Smooth muscle cell (in vitro differentiated cells): ENCODE results near the gene BST2. TPM values are rescaled to one million over a fixed set of nuclear protein-coding genes. Genes with fewer than 3 reads are reported as not detected.
"Not testable (repeated sequence)": the region's sequence is repeated elsewhere in the genome, so short reads cannot be mapped to it uniquely, and the experiment has no call there.

ENCODE experiments used
- DNase-seq: peaks from one replicate; lab custom pipeline; 2025; ENCODE audit not compliant: unreplicated experiment; lab: John Stamatoyannopoulos, UW
- H2AFZ ChIP-seq: fragments of 200-600 bp; sonication (generic); 2 replicates; pipeline ENCODE4 v1.6.0; 2016; ENCODE audit warnings: antibody characterized with exemption, low read depth, mild to moderate bottlenecking
- H3F3A ChIP-seq: fragments of 200-600 bp; sonication (generic); 2 replicates; pipeline ENCODE4 v1.6.0; 2017; ENCODE audit warnings: antibody characterized with exemption, low read depth
- H3K27ac ChIP-seq: fragments of 200-600 bp; sonication (generic); 2 replicates; pipeline ENCODE4 v1.5.1; 2016; ENCODE audit warnings: low read depth, mild to moderate bottlenecking
- H3K27me3 ChIP-seq: fragments of 200-600 bp; sonication (generic); 2 replicates; pipeline ENCODE4 v1.6.1; 2016; ENCODE audit warnings: low read depth, mild to moderate bottlenecking
- H3K36me3 ChIP-seq: fragments of 200-600 bp; sonication (generic); 2 replicates; pipeline ENCODE4 v1.5.1; 2016; ENCODE audit warnings: low read depth
- H3K4me1 ChIP-seq: fragments of 200-600 bp; sonication (generic); 2 replicates; pipeline ENCODE4 v1.5.1; 2016; ENCODE audit warnings: low read depth
- H3K4me2 ChIP-seq: fragments of 200-600 bp; sonication (generic); 2 replicates; pipeline ENCODE4 v1.6.0; 2016; ENCODE audit warnings: mild to moderate bottlenecking
- H3K4me3 ChIP-seq: fragments of 200-600 bp; sonication (generic); 2 replicates; pipeline ENCODE4 v1.5.1; 2016; ENCODE audit warnings: mild to moderate bottlenecking
- H3K79me2 ChIP-seq: fragments of 200-600 bp; sonication (generic); 2 replicates; pipeline ENCODE4 v1.6.0; 2016; ENCODE audit warnings: low read depth, mild to moderate bottlenecking
- H3K9ac ChIP-seq: fragments of 200-600 bp; sonication (generic); 2 replicates; pipeline ENCODE4 v1.6.0; 2016; ENCODE audit warnings: low read depth
- H3K9me3 ChIP-seq: fragments of 200-600 bp; sonication (generic); replicated peaks from 2 replicates; pipeline ENCODE4 v1.5.1; 2016; ENCODE audit warnings: low read depth
- H4K20me1 ChIP-seq: fragments of 200-600 bp; sonication (generic); 2 replicates; pipeline ENCODE4 v1.6.0; 2016; ENCODE audit warnings: low read depth
- WGBS: methylation state at CpG from one replicate; pipeline ENCODE4 v1.1.7; 2016; ENCODE audit warnings: low lambda C conversion rate; 5-methylcytosine and 5-hydroxymethylcytosine counted together
- polyA plus RNA-seq: library from polyadenylated mRNA; unstranded; fragments of >200 nt; fragmentation: Nextera tagmentation; extraction: Ambion mirVana; gene quantifications from 2 replicates; pipeline ENCODE4 v1.2.1, GENCODE V29; 2016
- total RNA-seq: library from RNA; depleted of rRNA; stranded (reverse); fragments of >200 nt; gene quantifications from 2 replicates; pipeline ENCODE4 v1.2.3, GENCODE V29; 2014
- TF ChIP-seq, protein P1 (sequence below): fragments of 200-600 bp; sonication (generic); IDR thresholded peaks from 2 replicates; pipeline ENCODE4 v1.5.1; 2017; ENCODE audit warnings: borderline replicate concordance, mild to moderate bottlenecking, antibody characterized with exemption; ENCODE audit not compliant: insufficient read depth, poor library complexity, severe bottlenecking

BST2 gene
- total and polyA plus RNA-seq, 2 experiments from 2014 or later, result 3.7 to 14.4 TPM

DNA sequence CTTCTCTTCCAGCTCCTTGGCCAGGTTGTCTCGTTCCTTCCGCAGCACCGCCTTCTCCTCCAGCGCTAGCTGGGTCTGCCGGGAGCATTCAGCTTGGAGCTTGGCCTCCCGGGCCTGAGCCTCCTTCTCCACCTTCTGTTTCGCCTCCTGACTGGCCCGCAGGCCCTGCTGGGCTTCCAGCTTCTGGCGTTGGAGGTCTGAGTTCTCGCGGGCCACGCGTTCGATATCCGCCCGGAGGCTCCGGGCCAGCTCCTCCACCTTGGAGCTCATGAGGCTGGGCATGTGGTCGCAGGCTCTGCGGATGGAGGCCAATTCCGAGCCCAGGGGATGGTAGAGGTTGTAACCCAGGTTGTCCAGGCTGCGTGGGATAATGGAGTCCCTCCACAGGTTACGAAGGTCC, 40.1 kb downstream of the BST2 start:
- Histone ChIP-seq H3K4me1 (no peaks in the 10 kb centered on the region), H3K4me3 (no peak overlapping the region), H2AFZ (no peak overlapping the region), H4K20me1 (no peaks in the 10 kb centered on the region), H3K27ac (no peak overlapping the region), H3K79me2 (no peaks in the 10 kb centered on the region), H3K4me2 (no peak overlapping the region), H3K9ac (no peak overlapping the region), H3K27me3 (no peaks in the 10 kb centered on the region), H3K9me3 (no peaks in the 10 kb centered on the region), H3K36me3 (no peaks in the 10 kb centered on the region), H3F3A (no peaks in the 10 kb centered on the region)
- TF ChIP-seq, protein P1, sequence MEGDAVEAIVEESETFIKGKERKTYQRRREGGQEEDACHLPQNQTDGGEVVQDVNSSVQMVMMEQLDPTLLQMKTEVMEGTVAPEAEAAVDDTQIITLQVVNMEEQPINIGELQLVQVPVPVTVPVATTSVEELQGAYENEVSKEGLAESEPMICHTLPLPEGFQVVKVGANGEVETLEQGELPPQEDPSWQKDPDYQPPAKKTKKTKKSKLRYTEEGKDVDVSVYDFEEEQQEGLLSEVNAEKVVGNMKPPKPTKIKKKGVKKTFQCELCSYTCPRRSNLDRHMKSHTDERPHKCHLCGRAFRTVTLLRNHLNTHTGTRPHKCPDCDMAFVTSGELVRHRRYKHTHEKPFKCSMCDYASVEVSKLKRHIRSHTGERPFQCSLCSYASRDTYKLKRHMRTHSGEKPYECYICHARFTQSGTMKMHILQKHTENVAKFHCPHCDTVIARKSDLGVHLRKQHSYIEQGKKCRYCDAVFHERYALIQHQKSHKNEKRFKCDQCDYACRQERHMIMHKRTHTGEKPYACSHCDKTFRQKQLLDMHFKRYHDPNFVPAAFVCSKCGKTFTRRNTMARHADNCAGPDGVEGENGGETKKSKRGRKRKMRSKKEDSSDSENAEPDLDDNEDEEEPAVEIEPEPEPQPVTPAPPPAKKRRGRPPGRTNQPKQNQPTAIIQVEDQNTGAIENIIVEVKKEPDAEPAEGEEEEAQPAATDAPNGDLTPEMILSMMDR, result no peak
- DNase-seq, result no peak
- WGBS, result 94% methylated on average over 20 of the region's 22 CpGs

DNA sequence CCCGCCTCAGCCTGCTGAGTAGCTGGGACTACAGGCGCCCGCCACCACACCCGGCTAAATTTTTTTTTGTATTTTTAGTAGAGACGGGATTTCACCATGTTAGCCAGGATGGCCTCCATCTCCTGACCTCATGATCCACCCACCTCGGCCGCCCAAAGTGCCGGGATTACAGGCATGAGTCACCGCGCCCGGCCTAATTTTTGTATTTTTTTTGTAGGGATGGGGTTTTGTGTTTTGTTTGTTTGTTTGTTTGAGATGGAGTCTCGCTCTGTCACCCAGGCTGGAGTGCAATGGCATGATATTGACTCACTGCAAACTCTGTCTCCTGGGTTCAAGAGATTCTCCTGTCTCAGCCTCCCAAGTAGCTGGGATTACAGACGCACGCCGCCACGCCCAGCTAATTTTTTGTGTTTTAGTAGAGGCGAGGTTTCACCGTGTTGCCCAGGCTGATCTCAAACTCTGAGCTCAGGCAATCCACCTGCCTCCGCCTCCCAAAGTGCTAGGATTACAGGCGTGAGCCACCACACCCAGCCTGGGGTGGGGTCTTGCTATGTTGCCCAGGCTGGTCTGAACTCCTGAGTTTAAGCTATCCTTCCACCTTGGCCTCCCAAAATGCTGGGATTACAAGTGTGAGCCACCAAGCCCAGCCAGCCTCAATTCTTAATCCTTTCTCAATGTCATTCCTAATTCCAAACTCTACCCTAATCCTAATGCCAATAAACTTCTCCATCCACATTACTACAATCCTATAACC, 41.4 kb downstream of the BST2 start:
- H3F3A ChIP-seq, H3K9ac ChIP-seq, H3K27ac ChIP-seq, DNase-seq, H3K9me3 ChIP-seq, H3K4me3 ChIP-seq, H3K4me1 ChIP-seq, H3K79me2 ChIP-seq, H4K20me1 ChIP-seq, H3K36me3 ChIP-seq, H3K27me3 ChIP-seq, H2AFZ ChIP-seq, H3K4me2 ChIP-seq: not testable (repeated sequence)
- 87% methylated on average over 20 of the region's 20 CpGs for WGBS

GRCh38 chr19:17359905-17360800, 45.3 kb downstream of the BST2 start:
- Histone ChIP-seq H3K4me2 (no peak overlapping the region), H3K36me3 (no peaks in the 10 kb centered on the region), H4K20me1 (no peaks in the 10 kb centered on the region), H3K79me2 (no peaks in the 10 kb centered on the region), H2AFZ (no peak overlapping the region), H3K27ac (no peak overlapping the region), H3F3A (no peaks in the 10 kb centered on the region), H3K27me3 (no peaks in the 10 kb centered on the region), H3K4me3 (no peak overlapping the region), H3K9me3 (no peaks in the 10 kb centered on the region), H3K9ac (no peak overlapping the region), H3K4me1 (no peaks in the 10 kb centered on the region)
- TF ChIP-seq, protein P1, result no peak
- DNase-seq, result no peak
- 86% methylated on average over 6 of the region's 6 CpGs for WGBS

DNA sequence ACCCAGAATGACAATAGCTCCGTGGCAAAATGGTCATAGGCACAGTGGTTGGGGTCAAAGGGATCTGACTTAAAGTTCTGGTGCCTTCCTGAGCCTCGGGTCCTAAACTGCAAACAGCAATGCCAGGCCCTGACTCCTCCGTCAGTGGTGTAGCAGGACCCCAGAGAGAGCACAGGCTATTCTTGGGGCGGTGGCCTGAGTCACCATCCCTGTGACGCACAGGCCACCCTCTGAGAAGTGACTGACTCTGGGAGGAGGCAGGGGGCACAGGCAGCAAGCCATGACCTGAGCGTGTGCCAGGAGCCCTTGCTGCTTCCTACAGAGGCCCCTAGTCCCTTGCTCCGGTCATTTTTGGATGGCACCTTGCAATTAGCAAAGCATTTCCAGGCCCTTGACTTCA, 47.0 kb downstream of the BST2 start:
- Histone ChIP-seq H3K4me1 (no peaks in the 10 kb centered on the region), H3F3A (no peaks in the 10 kb centered on the region), H3K27ac (no peak overlapping the region), H3K9me3 (no peaks in the 10 kb centered on the region), H4K20me1 (no peaks in the 10 kb centered on the region), H3K4me2 (no peak overlapping the region), H3K4me3 (no peak overlapping the region), H3K36me3 (no peaks in the 10 kb centered on the region), H3K27me3 (no peaks in the 10 kb centered on the region), H2AFZ (no peak overlapping the region), H3K79me2 (no peaks in the 10 kb centered on the region), H3K9ac (no peak overlapping the region)
- no peak for DNase-seq
- TF ChIP-seq, protein P1, result no peak
- 79% methylated on average over 7 of the region's 7 CpGs for WGBS
